ENCODE data around the gene TSPYL1.
A peak's percentile ranks its signal among the peaks of the same experiment; 100 is the strongest.

Gene TSPYL1

DNA sequence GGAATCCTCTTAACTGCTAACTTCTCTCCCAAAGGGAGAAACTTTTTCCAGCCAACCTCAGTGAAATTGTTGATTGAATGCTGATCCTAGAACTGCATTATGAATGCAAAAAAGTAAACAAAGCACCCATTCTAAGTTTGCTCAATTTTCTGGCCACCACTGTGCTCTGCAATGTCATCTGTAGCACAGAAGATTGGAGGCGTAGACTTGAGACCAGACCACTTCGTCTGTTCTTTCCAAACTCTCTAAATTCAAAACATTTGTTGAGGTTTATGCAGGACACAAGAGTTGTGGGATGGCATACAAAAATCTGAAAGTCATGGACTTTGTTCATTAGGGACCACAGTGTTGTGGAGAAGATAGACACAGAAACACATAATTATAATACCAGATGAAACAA lies 11.1 kb upstream of the TSPYL1 start:
- Histone ChIP-seq H3K27ac (ENCODE audit: low read depth, low read length) (no peak overlapping the region), H3K79me2 (ENCODE audit: control insufficient read depth, insufficient read depth, low read length, poor library complexity) (no peaks in the 10 kb centered on the region), H3K18ac (ENCODE audit: low read length) (no peak overlapping the region), H3K36me3 (ENCODE audit: control insufficient read depth in 1 of 2, insufficient read depth in 2 of 2, low read length in 2 of 2) (no peaks in the 10 kb centered on the region), H4K8ac (ENCODE audit: low read depth, low read length) (no peak overlapping the region), H3K14ac (ENCODE audit: low read length) (no peak overlapping the region), H3K9ac (ENCODE audit: low read length) (no peak overlapping the region), H3K4me1 (ENCODE audit: control insufficient read depth in 1 of 2, insufficient read depth in 2 of 2, low read length in 2 of 2) (no peaks in the 10 kb centered on the region), H3K9me3 (ENCODE audit: insufficient read depth, low read depth, low read length) (no peaks in the 10 kb centered on the region), H3K79me1 (ENCODE audit: low read length) (no peaks in the 10 kb centered on the region), H3K27me3 (ENCODE audit: insufficient read depth, low read length) (no peaks in the 10 kb centered on the region), H2AFZ (ENCODE audit: insufficient read depth, low read length, poor library complexity) (no peak overlapping the region), H3K4me3 (ENCODE audit: low read depth, low read length) (no peak overlapping the region), H2AK5ac (ENCODE audit: low read length) (no peak overlapping the region), H4K91ac (ENCODE audit: low read depth, low read length) (no peak overlapping the region), H2BK5ac (ENCODE audit: low read depth, low read length, poor library complexity) (no peak overlapping the region), H3K23ac (ENCODE audit: low read length) (no peak overlapping the region), H4K12ac (ENCODE audit: low read depth, low read length) (no peak overlapping the region), H2BK12ac (ENCODE audit: low read length) (no peak overlapping the region), H3K4me2 (ENCODE audit: low read length) (no peak overlapping the region), H2BK120ac (ENCODE audit: insufficient read depth, low read length, poor library complexity) (no peak overlapping the region), H3K4ac (ENCODE audit: low read depth, low read length) (no peak overlapping the region)
- WGBS (ENCODE audit: extremely low coverage, insufficient coverage, insufficient read length), result no CpG with 5 or more reads among the region's 2 CpGs
- DNase-seq, result no peak

DNA sequence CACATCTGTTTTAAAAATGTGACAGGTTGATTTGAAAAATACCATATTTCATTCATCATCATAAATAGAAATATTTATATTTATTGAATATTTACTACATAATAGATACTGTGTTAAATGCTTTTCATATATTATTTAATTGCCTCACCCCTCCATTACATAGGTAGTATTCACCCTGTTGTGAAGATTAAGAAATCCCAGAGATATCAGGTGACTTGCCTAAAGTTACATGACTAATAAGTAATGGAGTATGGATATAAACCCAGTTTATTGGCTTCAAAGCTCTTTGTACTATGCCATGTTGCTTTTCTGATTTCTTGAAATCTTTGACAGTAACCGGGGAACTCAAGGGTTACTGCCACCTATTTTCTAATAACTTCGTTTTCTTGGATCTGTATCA lies 10.1 kb upstream of the TSPYL1 start:
- H2BK120ac ChIP-seq (ENCODE audit: insufficient read depth, low read length, poor library complexity), result no peak overlapping the region
- H3K27me3 ChIP-seq (ENCODE audit: insufficient read depth, low read length), result no peaks in the 10 kb centered on the region
- H3K36me3 ChIP-seq (ENCODE audit: control insufficient read depth in 1 of 2, insufficient read depth in 2 of 2, low read length in 2 of 2), result no peaks in the 10 kb centered on the region
- no peak overlapping the region for H3K14ac ChIP-seq (ENCODE audit: low read length)
- WGBS (ENCODE audit: extremely low coverage, insufficient coverage, insufficient read length), result no CpG with 5 or more reads among the region's 2 CpGs
- H3K18ac ChIP-seq (ENCODE audit: low read length), result no peak overlapping the region
- no peaks in the 10 kb centered on the region for H3K9me3 ChIP-seq (ENCODE audit: insufficient read depth, low read depth, low read length)
- H2BK5ac ChIP-seq (ENCODE audit: low read depth, low read length, poor library complexity), result no peak overlapping the region
- H4K12ac ChIP-seq (ENCODE audit: low read depth, low read length), result no peak overlapping the region
- H3K79me1 ChIP-seq (ENCODE audit: low read length), result no peaks in the 10 kb centered on the region
- H2BK12ac ChIP-seq (ENCODE audit: low read length), result no peak overlapping the region
- no peak for DNase-seq
- H3K9ac ChIP-seq (ENCODE audit: low read length), result no peak overlapping the region
- no peak overlapping the region for H3K4me2 ChIP-seq (ENCODE audit: low read length)
- H4K8ac ChIP-seq (ENCODE audit: low read depth, low read length), result no peak overlapping the region
- H3K4me1 ChIP-seq (ENCODE audit: control insufficient read depth in 1 of 2, insufficient read depth in 2 of 2, low read length in 2 of 2), result no peaks in the 10 kb centered on the region
- H3K4ac ChIP-seq (ENCODE audit: low read depth, low read length), result no peak overlapping the region
- no peak overlapping the region for H3K23ac ChIP-seq (ENCODE audit: low read length)
- H3K4me3 ChIP-seq (ENCODE audit: low read depth, low read length), result no peak overlapping the region
- no peak overlapping the region for H3K27ac ChIP-seq (ENCODE audit: low read depth, low read length)
- no peak overlapping the region for H4K91ac ChIP-seq (ENCODE audit: low read depth, low read length)
- no peaks in the 10 kb centered on the region for H3K79me2 ChIP-seq (ENCODE audit: control insufficient read depth, insufficient read depth, low read length, poor library complexity)
- H2AFZ ChIP-seq (ENCODE audit: insufficient read depth, low read length, poor library complexity), result no peak overlapping the region
- no peak overlapping the region for H2AK5ac ChIP-seq (ENCODE audit: low read length)

DNA sequence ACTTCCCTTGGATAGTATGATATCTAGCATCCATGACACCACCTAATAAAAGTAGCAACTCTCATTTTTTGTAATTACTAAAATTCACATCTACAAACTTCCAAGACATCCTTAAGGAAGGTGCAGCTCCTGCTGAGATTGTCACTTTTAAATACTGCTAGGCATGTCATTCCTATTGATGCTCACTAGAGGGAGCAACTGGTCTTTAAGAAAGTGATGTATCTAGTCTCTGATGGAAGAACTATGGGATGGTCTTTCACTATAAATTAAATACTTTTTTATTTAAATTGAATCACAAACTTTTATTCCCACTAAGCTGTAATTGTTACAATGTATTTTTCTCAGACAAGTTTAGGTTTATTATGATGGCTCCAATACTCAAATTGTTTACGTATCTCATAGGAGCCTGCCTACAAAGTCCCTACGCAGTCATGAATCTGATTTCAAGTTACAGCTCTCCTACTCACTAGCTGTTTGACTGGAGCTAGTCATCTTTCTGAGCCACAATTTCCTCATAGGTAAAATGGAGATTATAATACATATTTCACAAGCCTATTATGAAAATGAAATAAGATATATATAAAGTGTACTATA lies 8.1 kb upstream of the TSPYL1 start:
- Histone ChIP-seq H3K4me2 (ENCODE audit: low read length) (no peak overlapping the region), H4K12ac (ENCODE audit: low read depth, low read length) (no peak overlapping the region), H2BK120ac (ENCODE audit: insufficient read depth, low read length, poor library complexity) (no peak overlapping the region), H3K79me2 (ENCODE audit: control insufficient read depth, insufficient read depth, low read length, poor library complexity) (no peaks in the 10 kb centered on the region), H3K36me3 (ENCODE audit: control insufficient read depth in 1 of 2, insufficient read depth in 2 of 2, low read length in 2 of 2) (no peaks in the 10 kb centered on the region), H3K4me1 (ENCODE audit: control insufficient read depth in 1 of 2, insufficient read depth in 2 of 2, low read length in 2 of 2) (no peaks in the 10 kb centered on the region), H3K14ac (ENCODE audit: low read length) (no peak overlapping the region), H3K4me3 (ENCODE audit: low read depth, low read length) (no peak overlapping the region), H4K91ac (ENCODE audit: low read depth, low read length) (no peak overlapping the region), H3K79me1 (ENCODE audit: low read length) (no peaks in the 10 kb centered on the region), H3K23ac (ENCODE audit: low read length) (no peak overlapping the region), H4K8ac (ENCODE audit: low read depth, low read length) (no peak overlapping the region), H2BK5ac (ENCODE audit: low read depth, low read length, poor library complexity) (no peak overlapping the region), H3K27me3 (ENCODE audit: insufficient read depth, low read length) (no peaks in the 10 kb centered on the region), H2BK12ac (ENCODE audit: low read length) (no peak overlapping the region), H3K9me3 (ENCODE audit: insufficient read depth, low read depth, low read length) (no peaks in the 10 kb centered on the region), H2AK5ac (ENCODE audit: low read length) (no peak overlapping the region), H3K4ac (ENCODE audit: low read depth, low read length) (no peak overlapping the region), H3K27ac (ENCODE audit: low read depth, low read length) (no peak overlapping the region), H3K18ac (ENCODE audit: low read length) (no peak overlapping the region), H3K9ac (ENCODE audit: low read length) (no peak overlapping the region), H2AFZ (ENCODE audit: insufficient read depth, low read length, poor library complexity) (no peak overlapping the region)
- DNase-seq, result peak in 1 of 2 donors; percentile 84
- WGBS (ENCODE audit: extremely low coverage, insufficient coverage, insufficient read length), result no CpG with 5 or more reads among the region's 2 CpGs

DNA sequence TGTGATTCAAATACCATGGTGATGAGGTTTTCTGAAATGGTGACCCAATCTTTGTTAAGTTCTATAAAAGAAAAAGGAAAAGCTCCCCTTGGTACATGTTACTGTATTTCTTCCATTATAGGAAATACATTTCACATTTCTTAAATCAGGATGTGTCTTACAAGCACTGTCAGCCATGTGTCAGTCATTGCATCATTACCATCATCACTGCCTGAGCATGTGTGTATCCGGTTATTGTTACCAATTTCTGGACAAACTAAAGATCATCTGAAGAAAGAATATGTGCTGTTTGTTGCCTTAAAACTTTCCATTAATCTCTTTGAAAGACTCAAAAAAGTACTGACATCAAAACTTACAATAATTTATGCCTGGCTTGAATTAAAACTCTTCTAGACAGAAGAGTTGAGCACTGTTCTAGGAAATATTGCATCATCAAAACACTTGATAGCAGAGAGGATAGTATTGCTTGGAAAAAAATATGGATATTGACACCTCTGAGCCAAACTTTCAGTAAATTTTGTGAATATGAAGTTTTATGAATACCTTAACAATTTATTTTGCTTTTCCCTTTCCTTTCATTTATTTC lies 7.1 kb upstream of the TSPYL1 start:
- no CpG with 5 or more reads among the region's 1 CpG for WGBS (ENCODE audit: extremely low coverage, insufficient coverage, insufficient read length)
- no peak overlapping the region for H4K91ac ChIP-seq (ENCODE audit: low read depth, low read length)
- no peak overlapping the region for H3K4ac ChIP-seq (ENCODE audit: low read depth, low read length)
- H3K4me2 ChIP-seq (ENCODE audit: low read length), result no peak overlapping the region
- H3K27ac ChIP-seq (ENCODE audit: low read depth, low read length), result no peak overlapping the region
- H3K79me1 ChIP-seq (ENCODE audit: low read length), result no peaks in the 10 kb centered on the region
- no peak overlapping the region for H3K9ac ChIP-seq (ENCODE audit: low read length)
- H2BK5ac ChIP-seq (ENCODE audit: low read depth, low read length, poor library complexity), result no peak overlapping the region
- no peak overlapping the region for H3K18ac ChIP-seq (ENCODE audit: low read length)
- no peak overlapping the region for H3K14ac ChIP-seq (ENCODE audit: low read length)
- H4K8ac ChIP-seq (ENCODE audit: low read depth, low read length), result no peak overlapping the region
- H2AK5ac ChIP-seq (ENCODE audit: low read length), result no peak overlapping the region
- no peak overlapping the region for H2BK120ac ChIP-seq (ENCODE audit: insufficient read depth, low read length, poor library complexity)
- H3K27me3 ChIP-seq (ENCODE audit: insufficient read depth, low read length), result no peaks in the 10 kb centered on the region
- no peaks in the 10 kb centered on the region for H3K4me1 ChIP-seq (ENCODE audit: control insufficient read depth in 1 of 2, insufficient read depth in 2 of 2, low read length in 2 of 2)
- no peak overlapping the region for H4K12ac ChIP-seq (ENCODE audit: low read depth, low read length)
- H2AFZ ChIP-seq (ENCODE audit: insufficient read depth, low read length, poor library complexity), result no peak overlapping the region
- no peak overlapping the region for H2BK12ac ChIP-seq (ENCODE audit: low read length)
- no peak overlapping the region for H3K23ac ChIP-seq (ENCODE audit: low read length)
- H3K9me3 ChIP-seq (ENCODE audit: insufficient read depth, low read depth, low read length), result no peaks in the 10 kb centered on the region
- H3K36me3 ChIP-seq (ENCODE audit: control insufficient read depth in 1 of 2, insufficient read depth in 2 of 2, low read length in 2 of 2), result no peaks in the 10 kb centered on the region
- DNase-seq, result no peak
- H3K4me3 ChIP-seq (ENCODE audit: low read depth, low read length), result no peak overlapping the region
- no peaks in the 10 kb centered on the region for H3K79me2 ChIP-seq (ENCODE audit: control insufficient read depth, insufficient read depth, low read length, poor library complexity)

Data from trophoblast cell (in vitro differentiated cells and primary cell).